ENCODE measurements around the gene ARHGEF3.

DNA sequence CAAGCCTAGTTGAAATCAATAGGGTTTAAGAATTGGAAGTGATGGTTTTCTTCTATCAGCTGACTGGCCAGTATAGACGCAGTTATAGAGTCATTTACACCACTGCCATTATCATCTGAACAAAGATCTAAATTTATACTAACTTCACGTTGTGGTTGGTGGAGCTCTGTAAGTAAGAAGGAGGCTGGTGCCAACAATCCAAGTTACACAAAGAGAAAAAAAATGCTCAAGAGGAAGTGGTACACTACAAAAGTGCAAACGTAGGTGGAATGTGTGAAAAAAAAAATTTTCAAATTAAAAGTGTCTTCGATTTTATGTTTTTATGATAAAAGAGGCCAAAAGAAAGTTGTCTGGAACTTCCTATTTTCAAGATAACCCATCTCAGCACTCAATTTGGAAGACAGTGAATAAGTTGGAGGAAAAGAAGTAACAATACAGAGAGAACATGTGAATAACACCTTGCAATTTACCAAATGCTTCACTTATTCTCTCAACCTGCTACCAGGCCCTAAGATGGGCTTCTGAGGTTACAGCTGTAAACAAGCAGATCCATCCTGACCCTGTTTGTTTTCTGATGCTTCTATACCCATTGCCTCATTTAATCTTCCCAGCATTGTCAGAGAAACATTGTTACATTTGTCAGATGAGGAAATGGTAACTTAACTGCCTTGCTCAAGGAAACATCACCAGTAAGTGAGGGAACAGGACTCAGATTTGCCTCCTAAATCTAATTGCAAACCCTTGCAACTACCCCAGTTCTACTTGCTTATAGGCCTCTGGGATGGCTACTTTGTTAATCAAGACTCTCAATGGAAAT lies 106.7 kb downstream of the ARHGEF3 start:
- TF ChIP-seq, protein P1, sequence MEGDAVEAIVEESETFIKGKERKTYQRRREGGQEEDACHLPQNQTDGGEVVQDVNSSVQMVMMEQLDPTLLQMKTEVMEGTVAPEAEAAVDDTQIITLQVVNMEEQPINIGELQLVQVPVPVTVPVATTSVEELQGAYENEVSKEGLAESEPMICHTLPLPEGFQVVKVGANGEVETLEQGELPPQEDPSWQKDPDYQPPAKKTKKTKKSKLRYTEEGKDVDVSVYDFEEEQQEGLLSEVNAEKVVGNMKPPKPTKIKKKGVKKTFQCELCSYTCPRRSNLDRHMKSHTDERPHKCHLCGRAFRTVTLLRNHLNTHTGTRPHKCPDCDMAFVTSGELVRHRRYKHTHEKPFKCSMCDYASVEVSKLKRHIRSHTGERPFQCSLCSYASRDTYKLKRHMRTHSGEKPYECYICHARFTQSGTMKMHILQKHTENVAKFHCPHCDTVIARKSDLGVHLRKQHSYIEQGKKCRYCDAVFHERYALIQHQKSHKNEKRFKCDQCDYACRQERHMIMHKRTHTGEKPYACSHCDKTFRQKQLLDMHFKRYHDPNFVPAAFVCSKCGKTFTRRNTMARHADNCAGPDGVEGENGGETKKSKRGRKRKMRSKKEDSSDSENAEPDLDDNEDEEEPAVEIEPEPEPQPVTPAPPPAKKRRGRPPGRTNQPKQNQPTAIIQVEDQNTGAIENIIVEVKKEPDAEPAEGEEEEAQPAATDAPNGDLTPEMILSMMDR (IDR thresholded peaks at IDR 0.05), result no peak
- no peak for TF ChIP-seq POLR2A (IDR thresholded peaks at IDR 0.05)

Data from lower leg skin (tissue), 3 donors.